ENCODE data around the gene KREMEN1. TPM values are rescaled to one million over a fixed set of nuclear protein-coding genes. Genes with fewer than 3 reads are reported as not detected.
"Not testable (repeated sequence)": the region's sequence is repeated elsewhere in the genome, so short reads cannot be mapped to it uniquely, and the experiment has no call there.

KREMEN1 gene
- total RNA-seq, 1 experiment from 2014 or later = not detected

DNA sequence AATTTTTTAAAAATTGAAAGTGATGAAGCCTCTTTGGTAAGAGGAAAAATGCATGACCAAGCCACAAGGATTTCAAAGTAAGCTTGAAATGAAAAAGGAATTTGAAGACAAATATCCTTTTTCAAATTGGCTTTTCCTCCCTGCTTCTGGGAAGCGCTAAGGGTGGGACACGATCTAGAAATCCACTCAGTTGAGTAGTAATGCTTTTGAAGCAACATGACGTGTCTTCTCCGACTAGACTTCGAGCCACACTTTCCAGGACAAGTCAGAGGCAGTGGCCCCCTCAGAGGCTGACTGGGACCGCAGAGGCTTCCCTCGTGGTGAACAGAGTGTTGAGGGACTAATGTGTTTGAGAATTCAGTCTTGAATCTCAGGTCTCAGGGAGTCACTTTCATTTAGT lies 39.8 kb downstream of the KREMEN1 start:
- Histone ChIP-seq H3K9me2 (replicated peaks; ENCODE audit: insufficient read depth, low read length) (no peaks in the 10 kb centered on the region), H3K4me1 (ENCODE audit: low read length) (no peaks in the 10 kb centered on the region), H3K4me2 (ENCODE audit: low read depth, low read length, poor library complexity, severe bottlenecking) (no peak overlapping the region), H2AFZ (ENCODE audit: low read length) (no peak overlapping the region), H3K27me3 (ENCODE audit: low read length) (no peaks in the 10 kb centered on the region), H3K27ac (ENCODE audit: low read length) (no peak overlapping the region), H3K9me3 (ENCODE audit: low read length) (no peaks in the 10 kb centered on the region), H3K4me3 (ENCODE audit: low read length) (no peak overlapping the region), H3K9ac (ENCODE audit: low read length) (no peak overlapping the region), H3K79me2 (ENCODE audit: low read length) (no peaks in the 10 kb centered on the region), H4K20me1 (ENCODE audit: insufficient read depth, low read depth, low read length) (no peaks in the 10 kb centered on the region), H3K36me3 (ENCODE audit: insufficient read depth, low read length) (no peaks in the 10 kb centered on the region)
- DNase-seq = no peak

DNA sequence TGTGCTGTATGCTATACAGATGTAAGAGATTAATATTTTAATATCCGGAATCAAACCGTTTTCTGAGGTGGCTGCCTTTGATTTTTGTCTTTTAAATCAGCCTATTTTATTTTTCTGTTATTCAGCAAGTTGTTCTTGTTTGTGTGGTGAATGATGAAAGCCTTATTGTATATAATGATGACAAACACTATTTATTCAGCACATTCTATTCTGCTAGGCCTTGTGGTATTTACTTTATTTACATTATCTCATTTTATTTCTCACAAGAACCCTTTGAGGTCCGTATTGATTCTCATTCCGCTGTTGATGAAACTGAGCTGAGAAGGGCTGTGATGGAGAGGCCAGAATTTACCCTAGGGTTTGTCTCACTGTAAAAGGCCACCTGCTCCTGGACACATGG lies 40.5 kb downstream of the KREMEN1 start:
- no peaks in the 10 kb centered on the region for H3K36me3 ChIP-seq (ENCODE audit: insufficient read depth, low read length)
- no peak overlapping the region for H3K9ac ChIP-seq (ENCODE audit: low read length)

DNA sequence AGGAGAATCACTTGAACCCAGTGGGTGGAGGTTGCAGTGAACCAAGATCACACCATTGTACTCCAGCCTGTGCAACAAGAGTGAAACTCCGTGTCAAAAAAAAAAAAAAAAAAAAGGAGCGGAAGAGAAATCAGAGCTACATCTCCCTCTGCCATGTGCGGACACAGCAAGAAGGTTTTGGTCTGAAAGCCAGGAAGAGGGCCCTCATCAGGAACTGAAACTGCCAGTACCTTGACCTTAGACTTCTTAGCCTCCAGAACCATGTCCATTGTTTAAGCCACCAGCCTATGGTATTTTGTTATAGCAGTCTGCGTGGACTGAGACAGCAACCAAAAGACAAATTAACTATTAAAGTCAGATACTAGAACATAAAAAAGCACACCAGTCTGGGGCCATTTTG lies 41.6 kb downstream of the KREMEN1 start:
- Histone ChIP-seq H4K20me1 (ENCODE audit: insufficient read depth, low read depth, low read length) (no peaks in the 10 kb centered on the region), H3K4me2 (ENCODE audit: low read depth, low read length, poor library complexity, severe bottlenecking) (no peak overlapping the region), H3K4me1 (ENCODE audit: low read length) (no peaks in the 10 kb centered on the region), H3K4me3 (ENCODE audit: low read length) (no peak overlapping the region), H3K9ac (ENCODE audit: low read length) (no peak overlapping the region), H3K27me3 (ENCODE audit: low read length) (no peaks in the 10 kb centered on the region), H3K79me2 (ENCODE audit: low read length) (no peaks in the 10 kb centered on the region), H3K27ac (ENCODE audit: low read length) (no peak overlapping the region), H3K9me2 (replicated peaks; ENCODE audit: insufficient read depth, low read length) (no peaks in the 10 kb centered on the region), H3K36me3 (ENCODE audit: insufficient read depth, low read length) (no peaks in the 10 kb centered on the region), H3K9me3 (ENCODE audit: low read length) (no peaks in the 10 kb centered on the region), H2AFZ (ENCODE audit: low read length) (no peak overlapping the region)
- no peak for DNase-seq

More for the DNA sequence above, 40.5 kb downstream of the KREMEN1 start:
- Histone ChIP-seq H3K9me2 (replicated peaks; ENCODE audit: insufficient read depth, low read length) (no peaks in the 10 kb centered on the region), H3K4me3 (ENCODE audit: low read length) (no peak overlapping the region), H2AFZ (ENCODE audit: low read length) (no peak overlapping the region), H3K9me3 (ENCODE audit: low read length) (no peaks in the 10 kb centered on the region), H3K27ac (ENCODE audit: low read length) (no peak overlapping the region), H3K4me1 (ENCODE audit: low read length) (no peaks in the 10 kb centered on the region), H4K20me1 (ENCODE audit: insufficient read depth, low read depth, low read length) (no peaks in the 10 kb centered on the region), H3K27me3 (ENCODE audit: low read length) (no peaks in the 10 kb centered on the region), H3K79me2 (ENCODE audit: low read length) (no peaks in the 10 kb centered on the region), H3K4me2 (ENCODE audit: low read depth, low read length, poor library complexity, severe bottlenecking) (no peak overlapping the region)
- no peak for DNase-seq

DNA sequence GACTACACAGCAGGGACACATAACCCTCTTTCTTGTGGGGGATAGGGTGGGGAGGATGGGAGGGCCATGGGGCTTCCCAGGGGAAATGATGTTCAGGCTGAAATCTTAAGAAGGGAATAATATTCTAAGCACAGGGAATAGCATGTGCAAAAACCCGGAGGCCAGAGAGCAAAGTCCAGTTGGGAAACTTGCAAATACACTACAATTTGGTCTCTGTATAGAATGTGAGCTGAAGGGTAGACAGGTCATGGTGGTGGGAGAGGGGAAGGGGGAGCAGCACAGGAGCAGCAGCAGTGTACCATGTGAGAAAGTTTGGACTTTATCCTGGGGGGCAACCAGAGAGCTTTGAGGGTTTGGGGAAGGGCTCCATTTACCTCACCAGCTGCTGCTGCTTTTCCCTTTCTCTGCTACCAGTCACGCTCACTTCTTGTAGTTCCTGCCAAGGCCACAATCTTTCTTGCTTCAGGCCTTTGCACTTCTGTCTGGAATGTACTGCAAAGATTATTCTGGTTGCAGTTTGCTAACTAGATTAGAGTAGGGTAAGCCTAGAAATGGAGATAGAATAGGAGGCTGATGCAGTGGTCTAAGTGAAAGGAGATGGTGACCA lies 43.0 kb downstream of the KREMEN1 start:
- no peak overlapping the region for H3K4me3 ChIP-seq (ENCODE audit: low read length)
- no peaks in the 10 kb centered on the region for H3K9me2 ChIP-seq (replicated peaks; ENCODE audit: insufficient read depth, low read length)
- no peak for DNase-seq
- H3K27me3 ChIP-seq (ENCODE audit: low read length) = no peaks in the 10 kb centered on the region
- no peak overlapping the region for H3K4me2 ChIP-seq (ENCODE audit: low read depth, low read length, poor library complexity, severe bottlenecking)
- H3K79me2 ChIP-seq (ENCODE audit: low read length) = no peaks in the 10 kb centered on the region
- no peaks in the 10 kb centered on the region for H4K20me1 ChIP-seq (ENCODE audit: insufficient read depth, low read depth, low read length)
- H3K9me3 ChIP-seq (ENCODE audit: low read length) = no peaks in the 10 kb centered on the region
- H3K9ac ChIP-seq (ENCODE audit: low read length) = no peak overlapping the region
- no peak overlapping the region for H3K27ac ChIP-seq (ENCODE audit: low read length)
- H2AFZ ChIP-seq (ENCODE audit: low read length) = no peak overlapping the region
- no peaks in the 10 kb centered on the region for H3K36me3 ChIP-seq (ENCODE audit: insufficient read depth, low read length)
- H3K4me1 ChIP-seq (ENCODE audit: low read length) = no peaks in the 10 kb centered on the region

DNA sequence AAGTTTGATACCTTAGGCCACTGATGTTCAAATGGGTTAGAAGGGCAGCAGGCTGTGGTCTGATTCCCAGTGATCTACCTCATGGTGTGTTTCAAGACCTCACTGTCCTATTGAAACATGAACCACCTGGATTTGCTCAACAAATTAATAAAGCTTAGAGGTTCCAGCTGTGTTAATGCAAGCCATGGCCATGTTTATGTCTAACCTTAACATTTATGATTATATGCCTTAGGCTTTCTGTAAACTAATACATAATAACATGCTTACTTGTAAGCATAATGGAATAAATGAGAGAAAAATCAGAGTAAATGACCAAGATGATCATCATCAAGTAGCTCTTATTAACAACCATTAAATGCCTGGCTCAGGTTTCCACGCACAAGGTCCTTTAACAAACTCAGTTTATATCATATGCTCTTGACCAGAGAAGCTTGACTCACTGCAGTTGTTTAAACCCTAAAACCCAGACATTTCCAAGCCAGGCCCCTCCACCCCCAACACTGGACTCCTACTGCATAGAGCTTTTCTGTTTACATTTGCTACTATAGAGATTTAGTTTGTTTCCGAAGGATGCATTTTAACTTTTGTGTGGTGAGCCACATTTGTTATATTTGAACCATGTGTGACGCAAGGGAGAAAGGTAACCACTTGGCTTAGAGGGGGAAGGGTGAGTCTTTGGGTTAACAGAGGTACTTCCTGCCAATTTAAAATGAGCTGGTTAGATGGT lies 43.7 kb downstream of the KREMEN1 start:
- no peaks in the 10 kb centered on the region for H3K4me1 ChIP-seq (ENCODE audit: low read length)
- H3K4me3 ChIP-seq (ENCODE audit: low read length) = no peak overlapping the region
- DNase-seq = no peak
- no peaks in the 10 kb centered on the region for H3K9me3 ChIP-seq (ENCODE audit: low read length)
- H4K20me1 ChIP-seq (ENCODE audit: insufficient read depth, low read depth, low read length) = no peaks in the 10 kb centered on the region
- no peak overlapping the region for H3K9ac ChIP-seq (ENCODE audit: low read length)
- H3K79me2 ChIP-seq (ENCODE audit: low read length) = no peaks in the 10 kb centered on the region
- H3K9me2 ChIP-seq (replicated peaks; ENCODE audit: insufficient read depth, low read length) = no peaks in the 10 kb centered on the region
- no peak overlapping the region for H2AFZ ChIP-seq (ENCODE audit: low read length)
- H3K27ac ChIP-seq (ENCODE audit: low read length) = no peak overlapping the region
- H3K36me3 ChIP-seq (ENCODE audit: insufficient read depth, low read length) = no peaks in the 10 kb centered on the region
- no peak overlapping the region for H3K4me2 ChIP-seq (ENCODE audit: low read depth, low read length, poor library complexity, severe bottlenecking)
- H3K27me3 ChIP-seq (ENCODE audit: low read length) = no peaks in the 10 kb centered on the region

DNA sequence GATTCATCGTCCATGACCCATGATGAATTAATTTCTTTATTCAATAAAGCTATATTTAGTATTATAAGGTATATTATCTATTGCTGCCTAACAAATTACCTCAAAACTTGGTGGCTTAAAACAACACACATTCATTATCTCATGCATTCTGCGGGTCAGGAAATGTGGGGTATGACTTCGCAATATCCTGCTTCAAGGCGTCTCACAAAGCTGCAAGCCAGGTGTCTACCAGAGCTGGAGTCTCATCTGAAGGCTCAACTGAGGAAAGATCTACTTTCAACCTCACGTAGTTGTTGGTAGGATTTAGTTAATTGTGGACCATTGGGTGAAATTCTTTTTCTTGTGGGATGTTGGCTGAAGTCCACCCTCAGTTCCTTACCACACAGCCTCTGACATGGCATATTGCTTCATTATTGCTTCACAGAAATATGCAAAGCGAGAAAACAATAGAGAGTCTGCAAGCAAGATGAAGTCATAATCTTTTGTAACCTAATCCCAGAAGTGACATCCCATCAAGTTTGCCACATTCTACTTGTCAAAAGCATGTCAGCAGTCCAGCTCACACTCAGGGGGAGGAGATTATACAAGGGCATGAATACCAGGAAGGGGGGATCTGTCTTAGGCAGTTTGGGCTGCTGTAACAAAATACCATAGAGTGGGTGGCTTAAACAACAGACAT lies 45.1 kb downstream of the KREMEN1 start:
- H3K4me3 ChIP-seq (ENCODE audit: low read length) = no peak overlapping the region
- no peak overlapping the region for H3K9ac ChIP-seq (ENCODE audit: low read length)
- no peaks in the 10 kb centered on the region for H3K4me1 ChIP-seq (ENCODE audit: low read length)
- no peaks in the 10 kb centered on the region for H4K20me1 ChIP-seq (ENCODE audit: insufficient read depth, low read depth, low read length)
- H2AFZ ChIP-seq (ENCODE audit: low read length) = no peak overlapping the region
- no peaks in the 10 kb centered on the region for H3K9me3 ChIP-seq (ENCODE audit: low read length)
- no peaks in the 10 kb centered on the region for H3K79me2 ChIP-seq (ENCODE audit: low read length)
- no peaks in the 10 kb centered on the region for H3K27me3 ChIP-seq (ENCODE audit: low read length)
- no peaks in the 10 kb centered on the region for H3K36me3 ChIP-seq (ENCODE audit: insufficient read depth, low read length)
- H3K9me2 ChIP-seq (replicated peaks; ENCODE audit: insufficient read depth, low read length) = no peaks in the 10 kb centered on the region
- no peak for DNase-seq
- no peak overlapping the region for H3K4me2 ChIP-seq (ENCODE audit: low read depth, low read length, poor library complexity, severe bottlenecking)
- H3K27ac ChIP-seq (ENCODE audit: low read length) = no peak overlapping the region

DNA sequence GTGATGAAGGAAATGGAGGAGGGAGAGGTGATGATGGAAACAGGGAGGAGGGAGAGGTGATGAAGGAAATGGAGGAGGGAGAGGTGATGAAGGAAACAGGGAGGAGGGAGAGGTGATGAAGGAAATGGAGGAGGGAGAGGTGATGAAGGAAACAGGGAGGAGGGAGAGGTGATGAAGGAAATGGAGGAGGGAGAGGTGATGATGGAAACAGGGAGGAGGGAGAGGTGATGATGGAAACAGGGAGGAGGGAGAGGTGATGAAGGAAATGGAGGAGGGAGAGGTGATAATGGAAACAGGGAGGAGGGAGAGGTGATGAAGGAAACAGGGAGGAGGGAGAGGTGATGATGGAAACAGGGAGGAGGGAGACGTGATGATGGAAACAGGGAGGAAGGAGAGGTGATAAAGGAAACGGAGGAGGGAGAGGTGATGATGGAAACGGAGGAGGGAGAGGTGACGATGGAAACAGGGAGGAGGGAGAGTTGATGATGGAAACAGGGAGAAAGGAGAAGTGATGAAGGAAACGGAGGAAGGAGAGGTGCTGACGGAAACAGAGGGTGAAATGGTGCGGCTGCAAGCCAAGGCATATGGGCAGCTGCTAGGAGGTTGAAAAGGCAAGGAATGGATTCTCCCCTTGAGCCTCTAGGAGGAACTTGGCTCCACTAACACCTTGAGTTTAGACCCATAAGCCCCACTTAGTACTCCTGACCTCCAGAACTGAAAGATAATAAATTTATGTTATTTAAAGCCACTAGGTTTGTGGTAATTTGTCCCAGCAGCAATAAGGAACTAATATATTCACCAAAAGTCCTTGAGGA lies 47.5 kb downstream of the KREMEN1 start:
- H3K9me2 ChIP-seq (replicated peaks; ENCODE audit: insufficient read depth, low read length); H3K4me1 ChIP-seq (ENCODE audit: low read length); H3K4me2 ChIP-seq (ENCODE audit: low read depth, low read length, poor library complexity, severe bottlenecking); H3K9me3 ChIP-seq (ENCODE audit: low read length); DNase-seq; H3K36me3 ChIP-seq (ENCODE audit: insufficient read depth, low read length); H3K27me3 ChIP-seq (ENCODE audit: low read length); H2AFZ ChIP-seq (ENCODE audit: low read length); H4K20me1 ChIP-seq (ENCODE audit: insufficient read depth, low read depth, low read length); H3K4me3 ChIP-seq (ENCODE audit: low read length); H3K9ac ChIP-seq (ENCODE audit: low read length); H3K27ac ChIP-seq (ENCODE audit: low read length); H3K79me2 ChIP-seq (ENCODE audit: low read length): not testable (repeated sequence)

DNA sequence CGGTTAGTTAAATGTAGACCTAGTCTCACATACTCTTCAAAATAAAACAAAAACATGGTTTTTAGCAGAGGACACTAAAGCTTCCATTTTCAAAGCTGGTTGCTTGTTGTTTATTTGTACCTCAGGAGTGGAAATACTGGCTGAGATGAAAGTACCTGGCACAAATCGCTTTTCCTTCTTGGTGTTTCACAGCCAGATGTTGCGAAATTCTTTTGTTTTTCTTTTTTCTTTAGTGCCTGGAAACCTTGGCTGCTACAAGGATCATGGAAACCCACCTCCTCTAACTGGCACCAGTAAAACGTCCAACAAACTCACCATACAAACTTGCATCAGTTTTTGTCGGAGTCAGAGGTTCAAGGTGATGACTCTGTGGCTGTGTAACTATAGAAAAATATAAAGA lies 48.3 kb downstream of the KREMEN1 start:
- no peaks in the 10 kb centered on the region for H3K9me2 ChIP-seq (replicated peaks; ENCODE audit: insufficient read depth, low read length)
- no peaks in the 10 kb centered on the region for H3K79me2 ChIP-seq (ENCODE audit: low read length)
- H2AFZ ChIP-seq (ENCODE audit: low read length) = no peak overlapping the region
- no peak overlapping the region for H3K4me3 ChIP-seq (ENCODE audit: low read length)
- H3K9me3 ChIP-seq (ENCODE audit: low read length) = no peaks in the 10 kb centered on the region
- no peaks in the 10 kb centered on the region for H3K36me3 ChIP-seq (ENCODE audit: insufficient read depth, low read length)
- H3K27ac ChIP-seq (ENCODE audit: low read length) = no peak overlapping the region
- H4K20me1 ChIP-seq (ENCODE audit: insufficient read depth, low read depth, low read length) = no peaks in the 10 kb centered on the region
- no peaks in the 10 kb centered on the region for H3K4me1 ChIP-seq (ENCODE audit: low read length)
- H3K27me3 ChIP-seq (ENCODE audit: low read length) = no peaks in the 10 kb centered on the region
- H3K9ac ChIP-seq (ENCODE audit: low read length) = no peak overlapping the region
- H3K4me2 ChIP-seq (ENCODE audit: low read depth, low read length, poor library complexity, severe bottlenecking) = no peak overlapping the region
- no peak for DNase-seq
